Fibroblast of mammary gland (primary cell): ENCODE results near the gene MOCS3.

ENCODE experiments used
- DNase-seq: peaks from one replicate; pipeline ENCODE4 v3.0.0-alpha.2; 2010; ENCODE audit warnings: low read depth
- H3K4me3 ChIP-seq: 2 replicates; pipeline ENCODE4 v1.5.1; 2011; ENCODE audit warnings: low read depth, mild to moderate bottlenecking, low read length, moderate library complexity; ENCODE audit not compliant: control insufficient read depth
- TF ChIP-seq, protein P1 (sequence below): conservative IDR thresholded peaks from 2 replicates; pipeline ENCODE4 v1.5.1; 2011; ENCODE audit warnings: low read depth, low read length, inconsistent platforms; ENCODE audit not compliant: control insufficient read depth, insufficient read depth

The MOCS3 gene

DNA sequence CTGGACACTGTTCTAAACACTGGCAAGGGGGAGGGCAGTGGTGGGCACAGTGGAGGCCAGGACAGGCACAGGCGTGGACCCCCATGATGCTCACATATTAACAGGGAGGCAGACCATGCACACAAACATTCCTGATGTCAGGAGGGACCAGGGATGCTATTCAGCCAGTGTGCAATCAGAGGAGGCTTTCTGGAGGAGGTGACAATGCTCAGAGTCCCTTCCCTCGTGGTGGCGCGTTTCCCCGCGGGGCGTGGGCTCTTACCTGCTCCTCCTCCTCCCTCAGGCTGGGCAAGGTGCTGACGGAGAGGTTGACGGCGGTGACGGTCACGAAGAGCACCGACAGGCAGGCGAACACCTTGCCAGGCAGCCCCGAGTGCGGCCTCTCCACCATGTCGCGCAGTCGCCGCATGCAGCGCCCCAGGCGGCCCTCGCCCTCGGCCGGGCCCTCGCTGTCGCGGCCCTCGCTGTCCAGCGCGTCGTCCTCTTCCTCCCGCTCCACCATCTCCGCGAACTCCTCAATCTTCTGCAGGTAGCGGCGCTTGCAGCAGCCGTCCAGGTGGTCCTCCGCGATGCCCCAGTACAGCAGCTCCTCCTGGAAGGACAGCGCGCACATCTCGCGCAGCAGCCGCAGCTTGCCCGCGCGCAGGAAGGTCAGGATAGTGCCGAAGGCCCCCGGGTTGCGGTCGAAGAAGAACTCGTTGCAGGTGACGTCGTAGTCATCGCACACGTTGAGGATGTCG, 50.9 kb downstream of the MOCS3 start:
- DNase-seq: no peak
- H3K4me3 ChIP-seq: no peak overlapping the region
- TF ChIP-seq, protein P1, sequence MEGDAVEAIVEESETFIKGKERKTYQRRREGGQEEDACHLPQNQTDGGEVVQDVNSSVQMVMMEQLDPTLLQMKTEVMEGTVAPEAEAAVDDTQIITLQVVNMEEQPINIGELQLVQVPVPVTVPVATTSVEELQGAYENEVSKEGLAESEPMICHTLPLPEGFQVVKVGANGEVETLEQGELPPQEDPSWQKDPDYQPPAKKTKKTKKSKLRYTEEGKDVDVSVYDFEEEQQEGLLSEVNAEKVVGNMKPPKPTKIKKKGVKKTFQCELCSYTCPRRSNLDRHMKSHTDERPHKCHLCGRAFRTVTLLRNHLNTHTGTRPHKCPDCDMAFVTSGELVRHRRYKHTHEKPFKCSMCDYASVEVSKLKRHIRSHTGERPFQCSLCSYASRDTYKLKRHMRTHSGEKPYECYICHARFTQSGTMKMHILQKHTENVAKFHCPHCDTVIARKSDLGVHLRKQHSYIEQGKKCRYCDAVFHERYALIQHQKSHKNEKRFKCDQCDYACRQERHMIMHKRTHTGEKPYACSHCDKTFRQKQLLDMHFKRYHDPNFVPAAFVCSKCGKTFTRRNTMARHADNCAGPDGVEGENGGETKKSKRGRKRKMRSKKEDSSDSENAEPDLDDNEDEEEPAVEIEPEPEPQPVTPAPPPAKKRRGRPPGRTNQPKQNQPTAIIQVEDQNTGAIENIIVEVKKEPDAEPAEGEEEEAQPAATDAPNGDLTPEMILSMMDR: no peak

GRCh38 chr20:51010043-51010365, 51.4 kb downstream of the MOCS3 start:
- TF ChIP-seq, protein P1: no peak
- H3K4me3 ChIP-seq: no peak overlapping the region
- no peak for DNase-seq

GRCh38 chr20:51010932-51011331, 52.3 kb downstream of the MOCS3 start:
- TF ChIP-seq, protein P1: no peak
- no peak for DNase-seq
- H3K4me3 ChIP-seq: no peak overlapping the region

DNA sequence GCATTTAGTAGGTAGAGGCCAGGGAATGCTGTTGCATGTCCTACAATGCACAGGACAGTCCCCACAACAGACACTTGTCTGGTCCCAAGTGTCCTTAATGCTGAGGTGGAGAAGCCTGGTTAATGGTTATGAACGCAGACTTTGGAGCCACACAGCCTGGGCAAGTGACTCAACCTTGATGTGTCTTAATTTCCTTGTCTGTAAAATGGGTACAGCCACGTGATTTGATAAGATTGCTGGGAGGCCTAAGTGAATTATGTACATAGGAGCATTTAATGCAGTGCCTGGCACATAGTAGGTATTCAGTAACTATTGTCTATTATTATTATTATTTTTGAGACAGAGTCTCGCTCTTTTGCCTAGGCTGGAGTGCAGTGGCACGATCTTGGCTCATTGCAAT, 52.9 kb downstream of the MOCS3 start:
- DNase-seq: no peak
- no peak overlapping the region for H3K4me3 ChIP-seq
- TF ChIP-seq, protein P1: no peak

DNA sequence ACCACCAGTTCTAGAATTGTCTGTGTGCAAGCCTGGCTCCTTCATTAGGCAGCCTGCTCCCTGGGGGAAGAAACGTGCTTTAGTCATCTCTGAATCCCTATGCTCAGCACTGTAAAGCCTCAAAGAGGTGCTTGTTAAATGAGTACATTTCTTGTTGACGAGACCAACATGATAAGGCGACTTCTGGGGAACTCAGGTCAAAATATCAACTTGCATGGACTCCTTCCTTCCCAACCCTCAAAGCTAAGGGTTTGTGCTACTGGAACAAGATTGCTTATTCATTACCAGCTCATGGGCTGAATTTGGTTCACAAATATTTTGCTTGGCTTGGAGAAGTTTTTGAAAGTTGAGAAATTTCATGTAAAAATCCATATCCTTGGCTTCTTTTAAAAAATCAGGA, 53.7 kb downstream of the MOCS3 start:
- TF ChIP-seq, protein P1: no peak
- H3K4me3 ChIP-seq: no peak overlapping the region
- DNase-seq: no peak
